Endometrium (tissue), 2 donors: Measurements from ENCODE around the gene MPPE1.
A peak's percentile ranks its signal among the peaks of the same experiment; 100 is the strongest.
"Not testable (repeated sequence)": the region's sequence is repeated elsewhere in the genome, so short reads cannot be mapped to it uniquely, and the experiment has no call there.

ENCODE experiments used
- FAIRE-seq: peaks from 2 replicates; lab custom pipeline; 2012; peaks lifted over from hg19 to GRCh38; lab: Jason Lieb, UNC
- donor health status: control.
- donor health status: control.

The MPPE1 gene, protein sequence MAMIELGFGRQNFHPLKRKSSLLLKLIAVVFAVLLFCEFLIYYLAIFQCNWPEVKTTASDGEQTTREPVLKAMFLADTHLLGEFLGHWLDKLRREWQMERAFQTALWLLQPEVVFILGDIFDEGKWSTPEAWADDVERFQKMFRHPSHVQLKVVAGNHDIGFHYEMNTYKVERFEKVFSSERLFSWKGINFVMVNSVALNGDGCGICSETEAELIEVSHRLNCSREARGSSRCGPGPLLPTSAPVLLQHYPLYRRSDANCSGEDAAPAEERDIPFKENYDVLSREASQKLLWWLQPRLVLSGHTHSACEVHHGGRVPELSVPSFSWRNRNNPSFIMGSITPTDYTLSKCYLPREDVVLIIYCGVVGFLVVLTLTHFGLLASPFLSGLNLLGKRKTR

GRCh38 chr18:11908182-11909060 is at the start of gene MPPE1:
Gene MPPE1 (minus strand): TSS chr18:11908317. CDS start chr18:11897264, 11,053 bp downstream.
- no peak for FAIRE-seq

- no peak for FAIRE-seq
These were observed 49.5 kb upstream of the MPPE1 start for GRCh38 chr18:11957636-11958035.

DNA sequence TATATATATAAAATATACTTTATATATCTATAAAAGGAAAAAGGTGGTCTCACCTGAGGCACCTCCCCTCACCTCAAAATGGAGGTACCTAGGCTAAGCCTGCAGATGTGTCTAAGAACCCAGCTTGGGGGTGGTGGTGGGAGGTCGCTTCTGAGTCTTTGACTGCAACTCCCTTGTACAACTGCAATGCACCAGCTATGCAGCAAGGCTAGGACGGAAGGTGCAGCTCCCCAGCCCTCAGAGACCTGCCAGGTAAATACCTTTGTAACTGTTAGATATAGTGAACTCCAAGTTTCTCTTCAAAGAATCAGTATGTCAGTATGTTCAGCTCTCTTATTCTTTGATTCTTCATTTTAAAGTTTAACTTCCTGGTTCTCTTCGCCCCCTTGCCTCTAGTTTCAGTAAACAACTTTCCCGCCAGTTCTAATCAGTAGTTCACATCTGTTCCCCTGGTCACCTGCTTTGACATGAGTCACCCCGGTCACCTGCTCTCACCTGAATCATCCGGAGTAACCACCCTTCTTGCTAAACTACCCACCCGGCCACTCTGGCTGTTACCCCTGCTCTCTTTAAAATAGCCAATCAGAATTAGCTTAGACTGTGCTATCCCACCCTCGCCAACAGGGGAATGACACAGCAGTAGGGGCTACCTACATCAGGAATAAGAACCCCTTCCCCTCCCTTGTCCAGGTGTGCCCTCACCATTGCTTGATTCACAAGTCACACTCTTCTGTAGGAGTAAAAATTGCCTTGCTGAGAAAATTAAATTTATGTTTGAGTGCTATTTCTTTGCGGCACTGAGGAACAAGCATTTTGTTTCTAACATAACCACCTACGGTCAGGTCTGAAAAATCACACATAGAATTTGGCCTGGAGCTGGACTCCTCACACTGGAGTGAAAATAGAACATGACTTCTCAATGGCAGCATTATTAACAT is 48.5 kb upstream of the MPPE1 start:
- no peak for FAIRE-seq

DNA sequence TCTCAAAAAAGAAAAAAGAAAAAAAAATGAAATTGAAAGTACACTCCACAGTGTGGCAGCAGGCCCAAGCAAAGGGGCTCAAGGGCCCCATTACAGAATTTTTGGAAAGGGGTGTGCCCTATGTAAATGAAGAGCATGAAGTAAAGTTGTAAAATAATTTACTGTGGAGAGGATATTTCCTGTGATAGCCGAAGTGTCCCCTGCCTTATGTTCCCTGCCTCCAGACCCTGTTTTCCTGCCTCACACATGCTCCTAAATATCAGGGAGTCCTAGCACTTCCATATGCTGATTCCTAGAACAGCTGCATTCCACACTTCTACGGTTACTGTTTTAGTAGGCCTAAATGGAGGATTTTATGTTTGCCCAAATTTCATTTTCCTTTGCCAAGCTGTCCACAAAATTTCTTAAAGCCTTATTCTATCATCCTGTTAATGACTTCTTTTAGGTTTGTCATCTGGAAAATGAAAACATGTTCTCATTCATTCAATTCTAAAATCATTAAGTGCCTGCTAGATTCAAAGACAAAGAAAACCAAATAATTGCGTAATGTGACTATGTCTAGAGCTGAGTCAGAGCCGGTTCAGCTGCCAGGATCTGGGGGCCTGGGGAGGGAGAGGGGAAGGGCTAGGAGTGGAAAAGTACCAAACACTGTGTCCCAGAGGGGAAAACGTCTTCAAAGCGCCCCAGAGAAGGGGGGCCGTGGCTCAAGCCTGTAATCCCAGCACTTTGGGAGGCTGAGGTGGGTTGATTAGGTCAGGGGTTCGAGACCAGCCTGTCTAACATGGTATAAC is 47.3 kb upstream of the MPPE1 start:
- FAIRE-seq, result no peak

- no peak for FAIRE-seq
These were observed 45.0 kb upstream of the MPPE1 start for GRCh38 chr18:11953113-11953512.

- no peak for FAIRE-seq
These were observed 43.3 kb upstream of the MPPE1 start for GRCh38 chr18:11951390-11951851.

DNA sequence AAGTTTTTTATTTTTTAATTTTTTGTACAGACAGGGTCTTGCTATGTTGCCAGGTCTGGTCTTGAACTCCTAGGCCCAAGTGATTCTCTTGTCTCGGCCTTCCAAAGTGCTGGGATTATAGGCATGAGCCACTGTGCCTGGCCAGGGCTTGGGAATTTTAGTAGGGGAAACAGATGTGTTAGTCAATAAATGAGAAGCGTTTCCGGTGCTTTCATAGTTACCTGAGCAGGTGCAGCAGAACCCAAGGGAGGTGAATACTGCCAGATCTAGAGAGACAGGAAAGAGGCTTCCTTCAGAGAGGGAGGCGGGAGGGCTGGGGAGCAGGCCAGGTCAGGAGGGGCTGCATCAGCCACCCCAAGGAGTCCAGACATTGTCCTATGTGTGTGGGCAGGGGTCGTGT is 42.7 kb upstream of the MPPE1 start:
- FAIRE-seq, result no peak

GRCh38 chr18:11948852-11949523 is 40.9 kb upstream of the MPPE1 start:
- FAIRE-seq, result no peak

DNA sequence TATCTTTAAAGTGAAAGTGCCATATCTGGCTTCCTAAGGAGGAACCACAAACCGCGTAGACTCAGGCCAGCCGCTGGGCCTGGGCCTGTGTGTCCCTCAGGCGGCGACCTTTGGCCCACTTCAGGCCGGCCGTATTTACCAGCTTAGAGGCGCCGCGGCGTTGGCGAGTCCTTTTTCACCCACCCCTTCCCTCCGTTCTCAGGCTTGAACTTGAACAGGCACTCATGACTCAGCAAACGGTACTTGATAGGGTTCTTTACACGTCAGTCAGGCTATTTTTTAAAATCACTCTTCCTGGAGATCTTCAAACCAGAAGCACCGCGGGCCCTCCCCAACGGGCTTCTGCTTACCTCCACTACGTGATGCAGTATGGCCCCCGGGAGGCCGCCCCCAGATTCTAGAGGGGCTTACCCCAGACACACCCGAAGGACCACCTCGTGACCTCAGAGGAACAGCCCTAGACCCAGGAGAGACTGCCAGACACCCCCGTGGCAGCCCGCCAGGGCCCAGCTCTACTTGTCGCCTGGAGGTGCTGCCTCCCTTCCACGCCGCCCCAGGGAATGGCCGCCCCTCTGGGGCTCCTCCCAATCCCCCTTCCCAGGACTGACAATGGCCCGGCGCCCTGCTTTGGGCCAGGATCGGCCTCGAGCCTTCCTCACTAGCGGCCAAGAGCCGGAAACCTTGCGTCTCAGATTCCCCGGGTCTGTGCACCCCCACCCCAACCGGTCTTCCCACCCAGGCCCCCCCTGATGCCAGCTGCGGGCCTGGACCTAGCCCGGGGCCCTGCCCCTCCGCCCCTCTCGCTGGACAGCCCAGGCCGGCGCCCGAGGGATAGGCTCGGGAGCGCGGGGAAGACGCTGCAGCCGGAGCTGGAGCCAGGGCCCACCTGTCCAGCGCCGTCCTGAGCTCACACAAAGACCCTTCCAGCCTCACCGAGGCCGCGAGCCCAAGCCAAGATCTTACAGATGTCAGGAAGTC is 39.4 kb upstream of the MPPE1 start:
- peak; percentile 23 for FAIRE-seq

DNA sequence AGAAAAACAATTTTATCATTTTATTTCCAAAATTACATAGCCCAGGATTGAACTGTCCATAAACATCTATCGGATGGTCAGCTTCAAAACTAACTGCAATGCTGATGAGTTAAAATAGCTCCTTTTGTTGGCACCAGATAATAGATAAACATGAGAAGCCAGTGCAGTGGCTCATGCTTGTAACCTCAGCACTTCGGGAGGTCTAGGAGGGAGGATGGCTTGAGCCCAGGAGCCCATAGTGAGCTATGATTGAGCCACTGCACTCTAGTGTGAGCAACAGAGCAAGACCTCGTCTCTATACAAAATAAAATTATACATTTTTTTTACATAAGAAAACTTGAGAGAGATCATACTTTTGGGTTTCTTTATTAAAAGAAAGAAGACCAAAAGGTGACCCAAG is 38.6 kb upstream of the MPPE1 start:
- no peak for FAIRE-seq

- FAIRE-seq, result not testable (repeated sequence)
These were observed 37.9 kb upstream of the MPPE1 start for GRCh38 chr18:11945834-11946659.

GRCh38 chr18:11944786-11945185 is 36.7 kb upstream of the MPPE1 start:
- FAIRE-seq, result no peak

- no peak for FAIRE-seq
These were observed 36.1 kb upstream of the MPPE1 start for GRCh38 chr18:11944252-11944651.

GRCh38 chr18:11943551-11943950 is 35.4 kb upstream of the MPPE1 start:
- no peak for FAIRE-seq

- no peak for FAIRE-seq
These were observed 32.8 kb upstream of the MPPE1 start for GRCh38 chr18:11940956-11941355.

GRCh38 chr18:11937874-11938478 is 29.9 kb upstream of the MPPE1 start:
- peak; percentile 63 for FAIRE-seq

DNA sequence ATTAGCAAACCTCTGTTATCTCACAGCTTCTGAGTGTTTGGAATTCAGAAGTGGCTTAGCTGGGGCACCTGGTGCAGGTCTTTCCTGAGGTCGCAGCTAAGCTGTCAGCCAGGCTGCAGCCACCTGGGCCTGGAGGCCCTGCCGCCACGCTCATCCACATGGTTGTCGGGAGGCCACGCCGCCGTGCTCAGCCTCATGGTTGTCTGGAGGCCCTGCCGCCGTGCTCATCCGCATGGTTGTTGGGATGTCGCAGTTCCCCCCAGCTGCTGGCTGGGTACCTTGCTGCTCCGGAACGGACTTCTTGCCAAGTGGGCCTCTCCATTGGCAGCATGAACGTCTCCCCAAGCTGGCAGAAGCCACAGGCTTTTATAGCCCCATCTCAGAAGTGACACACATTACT is 24.3 kb upstream of the MPPE1 start:
- no peak for FAIRE-seq

GRCh38 chr18:11927497-11927896 is 19.4 kb upstream of the MPPE1 start:
- no peak for FAIRE-seq
